GM18907 (cell line): Measurements from ENCODE around the gene EFHD2.
"Not testable (repeated sequence)": the region's sequence is repeated elsewhere in the genome, so short reads cannot be mapped to it uniquely, and the experiment has no call there.

ENCODE experiments used
- ATAC-seq: cut with Tn5 transposase; IDR thresholded peaks from one replicate; pipeline ENCODE4 v1.9.1; 2021; ENCODE audit warnings: mild to moderate bottlenecking, moderate library complexity; ENCODE audit not compliant: unreplicated experiment

Gene EFHD2

GRCh38 chr1:15388201-15388880 lies 21.3 kb upstream of the EFHD2 start:
- no peak for ATAC-seq

DNA sequence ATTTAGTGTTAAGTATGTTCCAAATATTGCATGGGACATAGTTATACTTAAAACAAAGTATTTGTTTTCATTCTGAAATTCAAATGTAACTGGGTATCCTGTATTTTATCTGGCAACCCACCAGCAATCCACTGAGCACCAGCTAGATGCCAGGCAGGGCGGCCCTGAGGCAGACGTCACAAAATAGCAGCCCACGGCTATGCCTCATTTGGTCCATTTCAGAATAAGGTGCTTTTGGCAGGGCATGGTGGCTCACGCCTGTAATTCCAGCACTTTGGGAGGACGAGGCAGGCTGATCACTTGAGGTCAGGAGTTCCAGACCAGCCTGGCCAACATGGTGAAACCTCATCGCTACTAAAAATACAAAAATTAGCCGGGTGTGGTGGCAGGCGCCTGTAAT lies 19.9 kb upstream of the EFHD2 start:
- ATAC-seq: not testable (repeated sequence)

GRCh38 chr1:15390667-15391066 lies 19.0 kb upstream of the EFHD2 start:
- no peak for ATAC-seq

- no peak for ATAC-seq
Observed at GRCh38 chr1:15391366-15391765, 18.3 kb upstream of the EFHD2 start.

DNA sequence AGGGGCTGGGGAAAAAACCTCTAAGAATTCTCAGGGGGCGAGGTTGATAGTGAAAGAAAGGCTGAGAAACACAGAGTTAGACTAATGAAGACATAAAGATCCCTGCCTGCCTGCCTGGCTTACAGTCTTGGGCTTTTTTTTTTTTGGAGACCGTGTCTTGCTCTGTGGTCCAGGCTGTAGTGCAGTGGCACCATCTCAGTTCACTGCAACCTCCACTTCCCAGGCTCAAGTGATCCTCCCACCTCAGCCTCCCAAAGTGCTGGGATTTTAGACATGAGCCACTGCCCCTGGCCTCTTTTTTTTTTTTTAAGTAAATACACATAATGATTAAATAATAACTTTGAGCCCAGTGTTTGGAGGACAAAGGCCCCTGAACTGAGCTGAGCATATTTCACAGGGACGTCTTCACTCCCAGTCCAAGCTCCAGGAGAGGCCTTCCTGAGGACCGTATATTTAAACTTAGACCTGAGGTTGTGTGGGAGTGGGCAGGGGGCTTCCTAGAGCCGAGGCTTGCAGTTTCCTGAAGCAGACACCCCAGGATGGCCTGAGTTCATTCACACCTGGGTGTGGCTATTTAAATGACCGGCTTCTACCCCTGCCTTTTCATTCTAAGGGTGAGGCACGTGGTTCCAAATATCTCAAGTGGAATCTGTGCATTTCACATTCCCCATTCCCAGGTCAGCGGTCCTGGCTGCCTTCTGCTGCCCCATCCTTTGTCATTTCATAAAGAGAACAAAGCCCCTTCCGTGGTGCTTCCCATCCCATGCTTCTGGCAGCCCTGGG lies 16.0 kb upstream of the EFHD2 start:
- no peak for ATAC-seq

DNA sequence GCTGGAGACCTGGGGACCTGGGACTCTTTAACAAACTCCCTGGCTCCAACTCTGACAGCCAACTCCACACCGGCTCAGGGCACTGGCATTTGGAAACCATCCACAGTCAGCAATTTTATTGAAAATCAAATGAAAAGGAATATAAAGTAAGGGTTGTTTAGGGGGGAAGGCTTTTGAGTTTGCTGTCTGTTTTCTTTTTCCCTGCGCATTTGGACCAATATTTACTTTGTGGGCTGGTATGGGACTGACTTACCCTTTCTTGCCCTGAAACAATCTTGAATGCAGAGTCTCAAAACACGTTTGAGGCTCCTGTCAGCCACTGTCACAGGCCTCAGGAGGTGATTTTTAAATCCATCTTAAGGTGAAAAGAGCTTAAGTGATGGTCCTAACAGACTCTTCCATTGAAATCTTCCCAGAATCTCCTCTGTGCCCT lies 15.4 kb upstream of the EFHD2 start:
- ATAC-seq: no peak

DNA sequence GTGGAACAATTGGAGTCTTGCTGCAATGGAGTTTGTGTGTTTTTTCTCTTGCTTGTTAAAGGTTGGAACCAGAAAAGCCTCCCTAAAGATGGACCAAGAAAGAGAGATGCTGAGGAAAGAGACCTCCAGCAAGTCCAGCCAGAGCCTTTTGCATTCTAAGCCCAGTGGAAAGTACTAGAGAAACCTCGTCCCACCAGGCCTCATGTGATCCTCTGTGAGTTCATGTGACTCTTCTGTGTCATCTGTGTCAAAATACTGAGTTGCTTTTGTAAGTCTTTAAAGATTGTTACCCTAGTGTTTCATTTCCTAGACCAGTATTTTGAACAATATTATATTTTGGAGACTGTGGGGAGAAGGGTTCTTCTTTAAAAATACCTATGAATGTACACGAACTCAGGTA lies 12.5 kb upstream of the EFHD2 start:
- ATAC-seq: no peak

DNA sequence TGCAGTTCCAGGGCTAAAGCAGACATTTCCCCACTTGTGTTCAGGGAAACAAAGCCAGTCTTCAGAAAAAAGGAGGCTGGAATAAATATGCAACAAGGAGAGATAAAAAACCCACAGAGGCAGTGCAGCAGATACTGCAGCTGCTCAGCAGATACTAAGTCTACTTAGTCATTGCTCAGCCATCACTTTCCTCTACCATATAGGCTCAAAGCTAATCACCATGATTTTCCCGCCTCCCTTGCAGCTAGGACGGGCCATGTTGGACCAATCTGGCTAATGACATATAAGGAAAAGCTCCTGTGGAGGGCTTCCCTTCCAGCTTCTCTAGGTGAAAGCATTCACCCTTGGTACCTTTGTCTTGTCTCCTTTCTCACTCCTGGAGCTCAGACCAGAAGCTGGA lies 10.0 kb upstream of the EFHD2 start:
- no peak for ATAC-seq

GRCh38 chr1:15400627-15401026 lies 9.1 kb upstream of the EFHD2 start:
- ATAC-seq: no peak

GRCh38 chr1:15401391-15402055 lies 8.2 kb upstream of the EFHD2 start:
- ATAC-seq: no peak

- ATAC-seq: no peak
Observed at GRCh38 chr1:15402809-15403450, 6.8 kb upstream of the EFHD2 start.

GRCh38 chr1:15403962-15404580 lies 5.6 kb upstream of the EFHD2 start:
- ATAC-seq: no peak

DNA sequence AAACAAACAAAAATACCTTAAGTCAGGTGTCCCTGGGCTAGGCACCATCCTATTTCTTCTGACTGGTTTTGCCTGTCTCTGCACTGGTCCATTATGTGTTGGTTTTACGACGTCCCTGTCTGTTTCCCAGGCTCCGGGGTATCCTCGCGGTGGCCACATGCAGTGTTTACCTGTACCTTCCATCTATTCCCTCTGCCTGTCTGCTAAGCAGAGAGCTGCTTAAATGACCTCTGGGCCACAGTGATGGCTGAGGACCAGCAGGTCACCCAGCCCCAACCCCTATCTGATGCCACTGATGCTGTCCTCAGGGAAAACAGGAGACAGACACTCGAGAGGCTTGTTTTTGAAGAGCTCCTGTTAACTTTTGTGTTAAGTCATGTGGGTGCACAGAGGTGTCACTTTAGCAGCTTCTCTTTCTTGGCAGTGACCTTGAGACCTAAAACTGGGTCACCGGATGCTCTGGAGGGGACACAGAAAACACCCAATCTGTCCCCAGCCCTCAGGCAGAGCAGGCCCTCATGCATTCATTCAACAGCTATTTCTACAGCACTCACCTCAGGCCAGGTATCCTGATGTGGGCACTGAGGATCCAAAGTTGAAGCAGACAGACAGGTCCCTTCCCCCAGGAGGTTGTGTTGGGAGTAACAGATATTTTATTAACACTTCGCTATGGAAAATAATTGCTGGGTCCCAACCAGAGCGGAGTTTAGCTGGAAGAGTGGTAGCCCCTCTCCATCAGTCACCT lies 4.4 kb upstream of the EFHD2 start:
- ATAC-seq: no peak

DNA sequence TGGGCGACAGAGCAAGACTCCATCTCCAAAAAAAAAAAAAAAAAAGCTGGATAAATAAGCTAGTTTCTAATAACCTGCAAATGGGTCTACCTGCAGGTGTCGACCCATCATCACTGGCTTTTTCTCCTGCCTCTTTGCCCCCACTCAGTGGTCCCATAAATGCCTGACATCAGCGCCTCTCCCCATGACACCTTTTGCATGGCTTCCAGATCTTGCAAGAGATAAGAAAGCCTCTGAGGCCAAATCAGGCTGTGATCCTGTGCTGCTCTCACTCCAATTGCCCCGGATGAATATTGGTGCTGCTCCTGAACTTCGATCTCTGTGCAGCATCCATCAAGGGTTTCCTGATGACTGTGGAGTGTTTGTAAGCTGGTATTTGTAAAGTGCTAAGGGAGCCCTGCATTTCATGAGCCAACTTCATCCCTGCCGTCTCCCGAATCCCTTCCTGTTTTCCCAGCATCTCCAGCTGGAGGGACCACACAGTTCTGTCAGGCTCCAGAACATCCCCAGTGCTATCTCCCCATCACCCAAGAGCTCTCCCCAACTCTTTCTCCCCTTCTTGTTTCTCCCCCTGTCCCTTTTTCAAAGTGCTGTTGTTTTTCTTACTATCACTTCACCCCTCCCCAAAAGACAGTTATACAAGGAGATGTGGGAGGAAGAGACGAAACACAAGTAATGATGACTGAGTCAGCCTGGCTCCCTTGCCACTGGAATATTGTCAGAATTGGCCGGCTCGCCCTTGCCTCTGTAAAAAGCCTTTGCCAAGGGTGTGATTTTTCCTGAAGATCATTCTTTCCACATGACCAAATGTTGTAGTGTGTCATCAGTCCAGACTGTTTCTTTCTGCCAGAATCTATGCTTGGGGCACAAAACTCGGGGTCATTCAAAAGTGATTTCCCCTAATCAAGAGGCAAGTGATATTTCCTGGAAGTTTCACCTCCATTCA lies 2.8 kb upstream of the EFHD2 start:
- no peak for ATAC-seq

DNA sequence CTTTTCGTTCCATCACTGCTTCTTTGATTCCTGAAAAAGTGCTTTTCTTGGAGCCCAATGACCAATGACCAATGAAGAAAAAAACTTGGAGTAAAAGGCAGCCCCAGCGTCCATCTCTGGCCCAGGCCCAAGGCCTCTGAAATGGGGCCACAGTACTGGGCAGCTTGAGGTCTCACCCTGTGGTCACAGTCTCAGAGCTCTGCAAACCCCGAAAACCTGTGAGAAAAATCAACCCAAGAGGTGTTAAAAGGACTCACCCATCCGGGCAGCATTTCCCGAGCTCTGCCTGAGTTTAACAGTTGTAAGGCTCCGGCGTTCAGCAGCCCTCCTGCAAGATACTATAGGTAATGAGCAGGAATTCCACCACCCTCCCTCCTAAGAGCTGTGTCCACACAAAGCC lies 2.1 kb upstream of the EFHD2 start:
- no peak for ATAC-seq

DNA sequence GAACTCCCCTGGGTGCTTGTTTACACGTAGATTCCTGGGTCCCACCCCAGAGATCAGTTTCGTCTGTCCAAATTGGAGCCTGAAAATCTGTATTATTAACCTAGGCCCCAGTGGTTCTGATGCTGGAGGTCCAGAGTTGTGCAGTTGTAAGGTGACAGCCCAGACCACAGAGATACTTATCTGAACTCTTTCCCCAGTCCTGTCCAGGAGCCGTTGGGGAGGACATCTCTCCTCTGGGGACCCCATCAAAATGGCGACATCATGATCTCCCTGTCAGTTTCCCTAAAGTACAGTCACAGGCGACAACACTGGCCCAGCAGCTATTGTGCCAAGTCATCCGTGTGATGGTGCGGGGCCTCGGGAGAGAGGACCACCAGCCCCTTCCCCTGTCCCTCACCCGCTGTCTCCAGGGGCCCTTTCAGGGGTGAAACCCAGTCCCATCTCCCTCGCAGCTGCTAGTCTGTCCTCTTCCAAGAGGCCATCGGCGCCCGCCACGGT lies 749 bp upstream of the EFHD2 start:
- no peak for ATAC-seq

DNA sequence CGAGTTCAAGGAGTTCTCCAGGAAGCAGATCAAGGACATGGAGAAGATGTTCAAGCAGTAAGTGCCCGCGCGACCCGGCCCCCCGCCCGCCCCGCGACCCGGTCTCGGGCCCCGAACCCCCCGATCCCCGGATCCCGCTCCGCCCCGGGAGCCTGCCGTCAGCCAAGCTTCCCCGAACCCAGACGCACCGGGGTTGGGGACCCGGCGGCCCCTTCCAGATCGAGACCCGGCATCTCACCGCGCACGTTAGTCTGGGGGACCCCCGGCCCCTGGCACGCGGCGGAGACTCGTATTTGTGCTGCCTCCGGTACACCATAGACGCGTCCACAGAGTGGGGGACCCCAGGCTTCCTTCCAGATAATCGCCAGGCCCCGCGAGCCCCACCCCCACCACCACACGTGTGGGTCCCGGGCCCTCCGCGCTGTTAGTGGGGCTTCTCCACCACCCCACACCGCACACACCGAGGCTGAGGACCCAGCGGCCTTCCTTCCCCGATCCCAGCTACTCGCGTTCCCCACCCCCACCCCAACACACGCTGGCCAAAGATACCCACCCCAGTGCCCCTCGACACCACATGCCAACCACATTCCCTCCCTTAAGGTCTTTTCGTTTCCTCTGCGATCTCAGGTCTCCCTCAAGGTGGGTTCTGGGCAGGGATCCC lies 665 bp downstream of the EFHD2 start:
- ATAC-seq: no peak

GRCh38 chr1:15410884-15411245 lies 1.2 kb downstream of the EFHD2 start:
- ATAC-seq: no peak
